Right ventricle myocardium inferior (tissue), 1 donor: Measurements from ENCODE around the gene FSTL4. TPM values are rescaled to one million over a fixed set of nuclear protein-coding genes. Genes with fewer than 3 reads are reported as not detected.
"Not testable (repeated sequence)": the region's sequence is repeated elsewhere in the genome, so short reads cannot be mapped to it uniquely, and the experiment has no call there.

Source experiments
- ATAC-seq: fragments of 200-7000 bp; cut with Tn5 transposase; one replicate; pipeline ENCODE4 v1.9.1; 2020; ENCODE audit warnings: mild to moderate bottlenecking, moderate library complexity
- DNase-seq: peaks from one replicate; pipeline ENCODE4 v3.0.0; 2021; ENCODE audit errors: missing footprints
- intact Hi-C: fragments of 100-400 bp; cut with DNase I; formaldehyde crosslinking; loops from one replicate; pipeline ENCODE4 v1.11.0; 2022
- total RNA-seq: library from RNA; stranded (reverse); fragmentation: NEBNext Ultra II Directional; extraction: Animal tissue kit (Norgen Biotek cat#: 25700); gene quantifications from one replicate; pipeline ENCODE4 v1.2.1, GENCODE V29; 2021
- donor health status: DM: no; HTN: yes; CAD: no; lungs with severe emphysema.

FSTL4 gene
- total RNA-seq, 1 donor from 2014 or later: not detected

- intact Hi-C loops: no loop called here
- ATAC-seq: no peak
Measured at GRCh38 chr5:133450286-133450685, 162.1 kb downstream of the FSTL4 start.

GRCh38 chr5:133449181-133449580, 163.2 kb downstream of the FSTL4 start:
- ATAC-seq (peak; percentile 8), DNase-seq (no peak)
- intact Hi-C loops: no loop called here

More at GRCh38 chr5:133450286-133450685, 162.1 kb downstream of the FSTL4 start:
- no peak for DNase-seq

- no peak for ATAC-seq
- no peak for DNase-seq
- intact Hi-C loops: no loop called here
Measured at GRCh38 chr5:133446440-133446839, 165.9 kb downstream of the FSTL4 start.

- no peak for DNase-seq
- ATAC-seq: no peak
- intact Hi-C loops: no loop called here
Measured at GRCh38 chr5:133445744-133446143, 166.6 kb downstream of the FSTL4 start.

GRCh38 chr5:133445204-133445603, 167.1 kb downstream of the FSTL4 start:
- ATAC-seq, DNase-seq, intact Hi-C loops: not testable (repeated sequence)

- intact Hi-C loops: no loop called here
- DNase-seq (no peak), ATAC-seq (no peak)
Measured at GRCh38 chr5:133444711-133445110, 167.6 kb downstream of the FSTL4 start.

GRCh38 chr5:133441166-133441815, 171.1 kb downstream of the FSTL4 start:
- ATAC-seq: no peak
- intact Hi-C loops: no loop called here
- no peak for DNase-seq

GRCh38 chr5:133440467-133441115, 171.8 kb downstream of the FSTL4 start:
- intact Hi-C loops: no loop called here
- ATAC-seq (peak; percentile 90), DNase-seq (no peak)

- no peak for DNase-seq
- no peak for ATAC-seq
- intact Hi-C loops: no loop called here
Measured at GRCh38 chr5:133439859-133440258, 172.5 kb downstream of the FSTL4 start.

- DNase-seq: no peak
- no peak for ATAC-seq
- intact Hi-C loops: no loop called here
Measured at GRCh38 chr5:133438487-133438886, 173.9 kb downstream of the FSTL4 start.

GRCh38 chr5:133434336-133434735, 178.0 kb downstream of the FSTL4 start:
- DNase-seq (no peak), ATAC-seq (no peak)
- intact Hi-C loops: no loop called here

GRCh38 chr5:133433641-133434040, 178.7 kb downstream of the FSTL4 start:
- intact Hi-C loops: no loop called here
- ATAC-seq: no peak

GRCh38 chr5:133432956-133433532, 179.3 kb downstream of the FSTL4 start:
- intact Hi-C loops: no loop called here
- DNase-seq (no peak), ATAC-seq (no peak)

More at GRCh38 chr5:133433641-133434040, 178.7 kb downstream of the FSTL4 start:
- DNase-seq: no peak

GRCh38 chr5:133431326-133431865, 180.9 kb downstream of the FSTL4 start:
- intact Hi-C loops: no loop called here
- DNase-seq (no peak), ATAC-seq (no peak)

GRCh38 chr5:133430095-133430494, 182.2 kb downstream of the FSTL4 start:
- ATAC-seq (no peak), DNase-seq (no peak)
- intact Hi-C loops: no loop called here

GRCh38 chr5:133429046-133429445, 183.3 kb downstream of the FSTL4 start:
- no peak for DNase-seq
- intact Hi-C loops: loop anchor here (10.0 kb wide), 1 partner anchor 516 kb away; no protein-coding TSS in a partner anchor
- no peak for ATAC-seq

GRCh38 chr5:133428072-133428660, 184.2 kb downstream of the FSTL4 start:
- intact Hi-C loops: loop anchor here (10.0 kb wide), 1 partner anchor 517 kb away; no protein-coding TSS in a partner anchor
- ATAC-seq: no peak
- DNase-seq: no peak

GRCh38 chr5:133427121-133427777, 185.1 kb downstream of the FSTL4 start:
- DNase-seq (no peak), ATAC-seq (no peak)
- intact Hi-C loops: loop anchor here (10.0 kb wide), 1 partner anchor 518 kb away; no protein-coding TSS in a partner anchor

- no peak for ATAC-seq
- DNase-seq: no peak
- intact Hi-C loops: loop anchor here (10.0 kb wide), 1 partner anchor 519 kb away; no protein-coding TSS in a partner anchor
Measured at GRCh38 chr5:133426264-133426663, 186.1 kb downstream of the FSTL4 start.
